ENCODE results near the gene ESRRB.

DNA sequence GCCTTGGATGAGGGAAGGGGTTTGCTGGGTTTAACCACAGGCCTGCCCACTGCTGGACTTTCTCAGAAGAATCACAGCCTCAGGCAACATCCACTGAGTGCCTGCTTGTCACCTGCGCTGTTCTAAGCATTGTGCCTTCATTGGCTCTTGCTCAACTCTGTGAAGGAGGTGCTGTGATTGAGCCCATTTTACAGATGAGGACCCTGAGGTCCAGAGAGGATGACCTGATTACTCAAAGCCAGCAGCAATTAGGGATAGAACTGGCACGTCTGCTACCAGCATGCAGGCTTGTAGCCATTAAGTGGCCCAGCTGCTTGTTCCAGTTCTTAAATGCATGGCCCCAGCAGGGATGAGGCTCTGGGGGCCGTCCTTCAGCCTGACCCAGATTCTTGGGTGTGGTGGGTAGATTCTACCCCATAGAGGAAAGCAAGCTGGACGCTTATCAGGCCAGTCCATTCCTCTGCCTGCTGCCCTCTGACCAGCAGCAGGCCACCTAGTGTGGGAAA lies 54.6 kb downstream of the ESRRB start:
- TF ChIP-seq, protein P1, sequence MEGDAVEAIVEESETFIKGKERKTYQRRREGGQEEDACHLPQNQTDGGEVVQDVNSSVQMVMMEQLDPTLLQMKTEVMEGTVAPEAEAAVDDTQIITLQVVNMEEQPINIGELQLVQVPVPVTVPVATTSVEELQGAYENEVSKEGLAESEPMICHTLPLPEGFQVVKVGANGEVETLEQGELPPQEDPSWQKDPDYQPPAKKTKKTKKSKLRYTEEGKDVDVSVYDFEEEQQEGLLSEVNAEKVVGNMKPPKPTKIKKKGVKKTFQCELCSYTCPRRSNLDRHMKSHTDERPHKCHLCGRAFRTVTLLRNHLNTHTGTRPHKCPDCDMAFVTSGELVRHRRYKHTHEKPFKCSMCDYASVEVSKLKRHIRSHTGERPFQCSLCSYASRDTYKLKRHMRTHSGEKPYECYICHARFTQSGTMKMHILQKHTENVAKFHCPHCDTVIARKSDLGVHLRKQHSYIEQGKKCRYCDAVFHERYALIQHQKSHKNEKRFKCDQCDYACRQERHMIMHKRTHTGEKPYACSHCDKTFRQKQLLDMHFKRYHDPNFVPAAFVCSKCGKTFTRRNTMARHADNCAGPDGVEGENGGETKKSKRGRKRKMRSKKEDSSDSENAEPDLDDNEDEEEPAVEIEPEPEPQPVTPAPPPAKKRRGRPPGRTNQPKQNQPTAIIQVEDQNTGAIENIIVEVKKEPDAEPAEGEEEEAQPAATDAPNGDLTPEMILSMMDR (IDR thresholded peaks at IDR 0.05) = no peak
- TF ChIP-seq POLR2A (IDR thresholded peaks at IDR 0.05) = no peak

Measured in heart left ventricle (tissue), 13 donors.